ENCODE measurements around the gene TENM3.

- TF ChIP-seq GATA2 (IDR thresholded peaks at IDR 0.05; ENCODE audit: low read depth, low read length) (no peak), GATA3 (IDR thresholded peaks at IDR 0.05; ENCODE audit: low read depth, low read length) (no peak)
Observed at GRCh38 chr4:182828360-182829025, 585.3 kb downstream of the TENM3 start.

All from SH-SY5Y (cell line).